CD4-positive, alpha-beta T cell (primary cell): ENCODE data around the gene SLC22A3. TPM values are rescaled to one million over a fixed set of nuclear protein-coding genes. Genes with fewer than 3 reads are reported as not detected.

ENCODE experiments used
- ATAC-seq: fragments of 200-7000 bp; cut with Tn5 transposase; one replicate; pipeline ENCODE4 v1.10.0; 2022; ENCODE audit warnings: mild to moderate bottlenecking; ENCODE audit not compliant: poor library complexity
- CTCF ChIA-PET: fragments of 350-600 bp; sonication (Branson Sonifier 250); formaldehyde crosslinking; loops from one replicate; lab custom pipeline; 2021; ENCODE audit warnings: antibody characterized with exemption, inconsistent platforms; lab: Charles Lee
- POLR2A ChIA-PET: fragments of 350-600 bp; sonication (Branson Sonifier 250); formaldehyde crosslinking; loops from one replicate; lab custom pipeline; 2021; ENCODE audit warnings: antibody characterized with exemption, inconsistent platforms; lab: Charles Lee
- DNase-seq, 14 experiments: peaks; one replicate each; pipeline ENCODE4 v3.0.0-alpha.2; 2013 to 2020; ENCODE audit warnings: mixed read lengths in 2 of 14
- H3K27ac ChIP-seq, 2 donors: one replicate each; pipeline versions ENCODE4 v1.5.1 to v1.7.0; 2013; ENCODE audit warnings: low read length in 2 of 2, low read depth in 1 of 2, mild to moderate bottlenecking in 1 of 2
- H3K27me3 ChIP-seq, 2 experiments: 1 replicate in 1 of 2; 2 replicates in 1 of 2; pipeline versions ENCODE4 v1.6.1 to v1.7.0; 2013; ENCODE audit warnings: low read length in 2 of 2, control low read depth in 1 of 2, mild to moderate bottlenecking in 1 of 2, moderate library complexity in 1 of 2; ENCODE audit not compliant: insufficient read depth in 2 of 2, control insufficient read depth in 1 of 2
- H3K36me3 ChIP-seq: one replicate; pipeline ENCODE4 v1.6.1; 2013; ENCODE audit warnings: low read length, control low read depth; ENCODE audit not compliant: insufficient read depth
- H3K4me1 ChIP-seq: one replicate; pipeline ENCODE4 v1.6.1; 2013; ENCODE audit warnings: low read length, control low read depth; ENCODE audit not compliant: insufficient read depth
- H3K4me3 ChIP-seq: one replicate; pipeline ENCODE4 v1.5.1; 2013; ENCODE audit warnings: mild to moderate bottlenecking, low read length, moderate library complexity
- H3K9me3 ChIP-seq, 2 experiments: 1 replicate in 1 of 2; 2 replicates in 1 of 2; pipeline versions ENCODE4 v1.6.1 to v1.7.0; 2013; ENCODE audit warnings: low read length in 2 of 2, mild to moderate bottlenecking in 2 of 2, control low read depth in 1 of 2, moderate library complexity in 1 of 2; ENCODE audit not compliant: control insufficient read depth in 1 of 2, insufficient read depth in 1 of 2
- H3K27ac Mint-ChIP-seq: one replicate; pipeline ENCODE4 v1.8.0; 2020; ENCODE audit warnings: mixed read lengths
- H3K27me3 Mint-ChIP-seq: one replicate; pipeline ENCODE4 v1.8.0; 2021; ENCODE audit warnings: mixed read lengths
- H3K36me3 Mint-ChIP-seq: one replicate; pipeline ENCODE4 v1.8.0; 2021; ENCODE audit warnings: low read depth, mixed read lengths
- H3K4me1 Mint-ChIP-seq: one replicate; pipeline ENCODE4 v1.8.0; 2021; ENCODE audit warnings: low read depth, mixed read lengths
- H3K4me3 Mint-ChIP-seq: one replicate; pipeline ENCODE4 v1.8.0; 2020; ENCODE audit warnings: mild to moderate bottlenecking, mixed read lengths
- H3K9me3 Mint-ChIP-seq: one replicate; pipeline ENCODE4 v1.8.0; 2020; ENCODE audit warnings: mixed read lengths
- intact Hi-C, 2 experiments: fragments of 100-400 bp; cut with DNase I in 1 of 2; cut with micrococcal nuclease in 1 of 2; formaldehyde crosslinking; loops; one replicate each; pipeline versions ENCODE4 v1.15.1 to v1.9.0; 2023 to 2025; cut with DNase I, micrococcal nuclease
- total RNA-seq, 174 experiments: library from RNA in 2 of 174; stranded (reverse) in 2 of 174; gene quantifications; one replicate each; pipeline ENCODE4 v1.2.3 and lab custom pipeline; 2021 to 2026
- TF ChIP-seq, protein P1 (sequence below): fragments of 200-600 bp; IDR thresholded peaks from one replicate; pipeline ENCODE4 v1.8.0; 2022; ENCODE audit warnings: antibody characterized with exemption, mild to moderate bottlenecking

The SLC22A3 gene
- total RNA-seq, 2 experiments from 2014 or later = not detected

- Histone ChIP-seq H3K9me3 (no peaks in the 10 kb centered on the region), H3K4me3 (no peak overlapping the region), H3K4me1 (no peaks in the 10 kb centered on the region), H3K27ac (no peak overlapping the region), H3K27me3 (peaks cover 0 to 3% of the 10 kb centered on the region in 2 experiments), H3K36me3 (no peaks in the 10 kb centered on the region)
- H3K4me1 Mint-ChIP-seq = peaks cover 12% of the 10 kb centered on the region
- H3K4me3 Mint-ChIP-seq = no peak overlapping the region
- H3K9me3 Mint-ChIP-seq = no peaks in the 10 kb centered on the region
- TF ChIP-seq, protein P1, sequence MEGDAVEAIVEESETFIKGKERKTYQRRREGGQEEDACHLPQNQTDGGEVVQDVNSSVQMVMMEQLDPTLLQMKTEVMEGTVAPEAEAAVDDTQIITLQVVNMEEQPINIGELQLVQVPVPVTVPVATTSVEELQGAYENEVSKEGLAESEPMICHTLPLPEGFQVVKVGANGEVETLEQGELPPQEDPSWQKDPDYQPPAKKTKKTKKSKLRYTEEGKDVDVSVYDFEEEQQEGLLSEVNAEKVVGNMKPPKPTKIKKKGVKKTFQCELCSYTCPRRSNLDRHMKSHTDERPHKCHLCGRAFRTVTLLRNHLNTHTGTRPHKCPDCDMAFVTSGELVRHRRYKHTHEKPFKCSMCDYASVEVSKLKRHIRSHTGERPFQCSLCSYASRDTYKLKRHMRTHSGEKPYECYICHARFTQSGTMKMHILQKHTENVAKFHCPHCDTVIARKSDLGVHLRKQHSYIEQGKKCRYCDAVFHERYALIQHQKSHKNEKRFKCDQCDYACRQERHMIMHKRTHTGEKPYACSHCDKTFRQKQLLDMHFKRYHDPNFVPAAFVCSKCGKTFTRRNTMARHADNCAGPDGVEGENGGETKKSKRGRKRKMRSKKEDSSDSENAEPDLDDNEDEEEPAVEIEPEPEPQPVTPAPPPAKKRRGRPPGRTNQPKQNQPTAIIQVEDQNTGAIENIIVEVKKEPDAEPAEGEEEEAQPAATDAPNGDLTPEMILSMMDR = no peak
- CTCF ChIA-PET = no interaction called here
- H3K27me3 Mint-ChIP-seq = peaks cover 56% of the 10 kb centered on the region
- H3K36me3 Mint-ChIP-seq = no peaks in the 10 kb centered on the region
- DNase-seq (no peak), ATAC-seq (no peak)
- POLR2A ChIA-PET = no interaction called here
- intact Hi-C loops = no loop called here
- no peak overlapping the region for H3K27ac Mint-ChIP-seq
Measured at GRCh38 chr6:160437775-160438174, 89.6 kb downstream of the SLC22A3 start.

DNA sequence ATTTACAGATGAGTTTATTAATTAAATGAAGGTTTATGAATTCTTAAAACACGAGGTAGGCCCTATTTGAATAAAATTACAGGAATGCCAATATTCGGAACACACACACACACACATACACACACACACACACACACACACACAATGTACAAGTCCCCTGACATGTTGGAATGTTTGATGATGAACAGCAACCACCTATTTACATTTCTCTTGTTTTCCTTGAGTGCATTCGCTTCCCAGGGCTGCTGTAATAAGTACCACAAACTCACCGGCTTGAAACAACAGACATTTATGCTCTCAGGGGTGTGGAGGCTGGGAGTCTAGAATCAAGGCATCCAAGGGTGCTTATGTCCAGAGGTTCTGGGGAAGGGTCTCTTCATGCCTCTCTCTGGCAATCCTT, 90.3 kb downstream of the SLC22A3 start:
- DNase-seq (no peak), ATAC-seq (no peak)
- Histone ChIP-seq H3K4me1 (no peaks in the 10 kb centered on the region), H3K27ac (no peak overlapping the region), H3K4me3 (no peak overlapping the region), H3K27me3 (peaks cover 0 to 3% of the 10 kb centered on the region in 2 experiments), H3K36me3 (no peaks in the 10 kb centered on the region), H3K9me3 (no peaks in the 10 kb centered on the region)
- Mint-ChIP-seq H3K9me3 (no peaks in the 10 kb centered on the region), H3K36me3 (no peaks in the 10 kb centered on the region), H3K4me1 (peaks cover 12% of the 10 kb centered on the region), H3K4me3 (no peak overlapping the region), H3K27me3 (peaks cover 57% of the 10 kb centered on the region), H3K27ac (no peak overlapping the region)
- ChIA-PET CTCF (no interaction called here), POLR2A (no interaction called here)
- TF ChIP-seq, protein P1 = no peak
- intact Hi-C loops = no loop called here

- Mint-ChIP-seq H3K27me3 (peaks cover 53% of the 10 kb centered on the region), H3K27ac (no peak overlapping the region), H3K4me1 (peaks cover 12% of the 10 kb centered on the region), H3K9me3 (no peaks in the 10 kb centered on the region), H3K36me3 (no peaks in the 10 kb centered on the region), H3K4me3 (no peak overlapping the region)
- ChIA-PET CTCF (no interaction called here), POLR2A (no interaction called here)
- TF ChIP-seq, protein P1 = no peak
- no peak for DNase-seq
- Histone ChIP-seq H3K36me3 (no peaks in the 10 kb centered on the region), H3K27me3 (peaks cover 0 to 3% of the 10 kb centered on the region in 2 experiments), H3K27ac (no peak overlapping the region), H3K4me1 (no peaks in the 10 kb centered on the region), H3K4me3 (no peak overlapping the region), H3K9me3 (no peaks in the 10 kb centered on the region)
- ATAC-seq = no peak
- intact Hi-C loops = no loop called here
Measured at GRCh38 chr6:160439751-160440150, 91.6 kb downstream of the SLC22A3 start.
